Colon (tissue), 2 donors: ENCODE measurements around the gene TRMT61A.

Source experiments
- FAIRE-seq: peaks from 2 replicates; lab custom pipeline; 2012; peaks lifted over from hg19 to GRCh38; lab: Jason Lieb, UNC
- donor health status: control.
- donor health status: control.

Gene TRMT61A

DNA sequence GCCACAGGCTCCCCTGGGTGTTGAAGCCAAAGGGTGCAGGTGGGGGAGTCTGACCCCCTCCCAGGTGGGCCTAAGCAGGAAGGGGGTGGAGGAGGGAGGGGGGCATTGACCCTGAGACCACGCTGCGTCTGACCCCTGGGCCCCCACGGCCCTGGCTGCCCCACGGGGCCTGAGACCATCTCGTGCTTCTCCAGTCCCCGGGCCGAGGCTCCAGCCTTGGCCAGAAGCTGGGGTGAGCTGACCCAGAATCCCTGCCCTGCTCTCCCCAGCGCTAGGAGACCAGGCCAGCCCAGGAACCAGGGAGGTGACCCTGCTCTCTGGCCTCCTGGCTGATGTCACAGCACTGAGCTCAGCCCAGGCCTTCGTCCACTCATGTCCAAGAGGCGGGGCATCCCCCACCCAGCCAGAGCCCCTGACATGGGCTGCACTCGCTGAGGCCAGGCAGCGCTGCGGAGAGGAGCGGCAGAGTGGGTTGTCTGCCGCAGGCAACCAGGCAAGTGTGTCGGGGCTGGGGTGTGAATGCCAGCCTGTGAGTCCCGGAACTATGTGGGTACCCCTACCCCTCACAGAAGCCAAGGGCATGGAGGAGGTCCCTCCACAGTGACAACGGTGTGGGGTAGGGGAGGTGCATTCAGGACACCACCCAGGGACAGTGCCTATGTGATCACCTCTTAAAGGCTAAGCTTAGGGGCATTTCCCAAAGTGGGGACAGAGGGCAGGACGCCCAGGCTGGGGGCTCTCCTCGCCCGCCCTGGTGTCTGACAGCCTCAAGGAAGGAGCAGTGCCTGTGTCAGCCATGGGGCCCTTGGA, 6.3 kb downstream of the TRMT61A start:
- FAIRE-seq, result no peak

DNA sequence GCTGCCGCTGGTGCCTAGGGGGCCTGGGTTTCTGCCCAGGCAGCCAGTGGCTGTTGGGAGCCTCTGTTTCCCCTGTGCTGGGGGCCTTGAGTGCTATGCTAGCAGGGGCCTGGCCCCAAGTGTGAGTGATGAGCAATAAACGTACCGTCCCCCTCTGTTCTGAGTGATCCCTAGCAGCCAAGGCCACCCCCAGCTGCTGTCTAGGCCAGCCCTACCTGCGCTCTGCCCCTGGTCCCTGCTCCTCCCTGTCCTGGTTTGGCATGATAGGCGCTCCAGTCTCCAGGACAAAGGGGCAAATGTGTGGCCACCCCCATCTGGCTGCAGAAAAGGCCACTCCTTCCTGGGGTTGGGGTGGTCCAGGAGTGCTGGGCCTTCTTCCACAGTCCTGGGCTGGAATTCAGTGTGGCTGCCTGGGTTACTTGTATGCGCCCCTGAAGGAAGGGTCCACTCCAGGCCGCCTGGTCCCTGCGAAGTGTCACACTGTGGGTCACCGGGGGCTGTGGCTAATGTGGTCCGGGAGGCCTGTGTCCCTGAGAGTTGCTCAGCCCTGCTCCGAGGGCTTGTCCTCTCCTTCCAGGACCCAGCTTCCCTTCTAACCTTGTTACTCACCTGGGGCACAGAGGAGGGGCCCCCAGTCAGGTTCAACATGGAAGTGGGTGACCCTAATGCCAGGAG, 7.0 kb downstream of the TRMT61A start:
- FAIRE-seq, result no peak

DNA sequence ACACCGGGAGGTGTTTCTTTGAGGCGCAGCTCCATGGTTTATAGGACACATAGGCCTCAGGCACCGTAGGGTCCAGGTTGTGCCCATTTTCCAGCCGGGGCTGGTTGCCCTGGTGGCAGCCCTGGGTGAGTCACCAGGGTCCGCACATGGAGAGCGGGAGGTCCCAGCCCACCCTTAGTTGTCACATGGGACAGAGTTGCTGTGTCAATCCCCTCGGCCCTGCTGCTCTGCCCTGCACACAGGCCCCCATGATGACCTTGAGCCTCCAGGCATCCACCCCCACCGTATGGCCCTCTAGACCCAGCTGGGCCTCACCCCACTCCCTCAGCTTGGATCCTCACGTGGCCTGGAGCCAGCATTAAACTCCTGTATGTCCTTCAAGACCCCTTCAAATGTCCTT, 7.7 kb downstream of the TRMT61A start:
- no peak for FAIRE-seq

DNA sequence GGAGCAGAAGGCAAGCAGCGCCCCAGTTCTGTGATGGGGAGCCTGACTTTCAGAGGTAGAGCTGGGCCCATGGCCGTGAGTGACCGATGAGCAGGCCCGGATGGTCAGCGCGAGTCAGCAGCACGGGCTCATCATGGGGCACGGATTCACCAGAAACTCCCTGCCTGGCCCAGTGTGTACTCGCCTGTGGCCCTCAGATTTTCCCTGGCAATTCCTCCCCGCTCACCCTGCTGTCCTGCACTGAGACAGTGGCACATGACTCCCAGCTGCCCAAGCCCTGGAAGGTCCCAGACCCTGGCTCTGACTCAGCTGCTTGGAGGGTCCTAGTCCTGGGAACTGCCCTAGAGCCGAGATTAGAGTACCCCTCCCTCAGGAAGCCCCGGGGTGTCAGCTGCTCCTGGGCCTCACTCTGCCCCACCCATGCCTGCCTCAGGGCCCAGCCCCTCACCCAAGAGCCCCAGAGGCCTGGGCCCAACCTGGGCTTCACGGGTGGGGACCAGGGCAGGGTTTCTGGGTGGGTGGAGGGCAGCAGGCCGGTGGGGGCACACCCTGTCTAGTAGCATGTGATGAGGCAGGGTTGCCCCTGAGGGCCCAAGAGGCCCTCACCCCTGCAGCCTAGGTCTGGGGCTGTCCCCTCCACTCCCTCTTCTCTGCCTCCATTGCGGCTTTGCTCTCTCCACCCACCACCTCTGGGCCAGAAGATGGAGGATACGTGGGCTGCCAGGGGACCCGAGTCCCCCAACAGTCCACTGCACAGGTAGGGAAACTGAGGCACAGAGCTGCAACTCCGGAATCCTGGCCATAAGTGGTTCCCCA, 8.4 kb downstream of the TRMT61A start:
- FAIRE-seq, result no peak

DNA sequence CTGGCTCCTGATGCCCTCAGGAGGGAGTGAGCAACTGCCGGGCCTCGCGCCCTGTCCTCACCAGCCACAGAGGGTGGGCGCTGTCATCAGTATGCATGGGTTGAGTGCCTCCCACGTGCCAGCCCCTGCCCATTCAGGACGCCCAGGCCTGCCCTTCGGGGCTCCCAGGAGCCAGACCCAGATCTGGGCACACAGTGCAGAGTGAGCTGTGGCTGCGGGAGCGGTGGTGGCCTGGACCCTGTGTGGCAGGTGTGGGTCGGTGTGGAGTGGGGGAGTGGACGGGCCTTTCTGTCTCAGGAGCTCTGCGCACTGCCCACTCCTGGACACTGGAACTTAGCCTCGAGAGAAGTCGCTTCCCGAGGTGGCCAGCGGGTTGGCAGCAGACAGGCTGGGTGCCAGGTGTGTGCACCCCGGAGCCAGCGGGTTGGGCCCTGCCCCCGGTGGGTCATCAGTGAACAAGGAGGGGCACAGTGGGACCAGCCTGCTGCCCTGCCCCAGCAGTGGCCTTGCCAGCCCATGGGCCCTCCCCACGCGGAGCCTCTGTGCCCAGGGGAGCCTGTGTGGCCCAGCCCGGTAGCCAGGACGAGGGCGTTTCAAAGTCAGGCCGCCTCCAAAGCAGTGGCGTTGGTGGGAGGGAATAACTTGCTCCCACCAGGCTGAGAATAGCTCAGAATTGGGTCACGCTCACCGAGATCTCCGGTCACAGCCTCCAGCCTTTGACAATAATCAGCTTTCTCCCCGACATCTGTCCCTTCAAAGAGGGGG, 9.5 kb downstream of the TRMT61A start:
- FAIRE-seq, result no peak

DNA sequence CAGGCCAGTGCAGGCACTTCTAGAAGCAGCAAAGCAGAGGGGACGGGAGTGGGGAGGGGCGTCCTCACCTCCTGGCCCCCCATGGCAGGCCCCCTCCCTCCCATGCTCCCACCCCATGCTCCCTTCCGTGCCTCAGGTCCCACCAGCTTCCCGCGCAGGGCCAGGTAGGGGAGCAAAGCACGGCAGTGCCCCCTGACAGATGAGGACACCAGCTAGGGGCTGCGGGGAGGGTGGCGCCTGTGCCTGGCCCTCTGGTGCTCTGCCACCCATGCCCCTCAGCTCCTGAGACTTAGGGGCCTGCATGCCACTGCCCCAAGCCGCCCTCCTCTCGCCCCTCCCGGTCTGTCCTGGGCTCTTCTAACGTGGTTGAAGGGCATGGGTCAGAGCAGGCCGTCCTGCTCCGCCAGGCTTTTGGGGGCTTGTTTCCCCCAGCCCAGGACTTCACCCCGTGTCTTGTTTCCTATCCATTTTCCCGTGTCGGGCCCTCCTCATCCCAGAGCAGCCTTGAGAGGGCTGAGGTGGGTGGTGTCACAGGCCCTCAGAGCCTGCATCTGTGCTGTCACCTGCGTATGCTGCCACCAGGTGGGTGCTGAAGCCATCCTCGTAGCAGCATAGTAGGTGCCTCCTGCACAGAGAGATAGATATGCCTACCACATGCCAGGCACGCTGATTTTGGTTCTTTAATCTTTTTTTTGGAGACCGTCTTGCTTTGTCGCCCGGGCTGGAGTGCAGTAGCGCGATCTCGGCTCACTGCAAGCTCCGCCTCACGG, 10.2 kb downstream of the TRMT61A start:
- no peak for FAIRE-seq

DNA sequence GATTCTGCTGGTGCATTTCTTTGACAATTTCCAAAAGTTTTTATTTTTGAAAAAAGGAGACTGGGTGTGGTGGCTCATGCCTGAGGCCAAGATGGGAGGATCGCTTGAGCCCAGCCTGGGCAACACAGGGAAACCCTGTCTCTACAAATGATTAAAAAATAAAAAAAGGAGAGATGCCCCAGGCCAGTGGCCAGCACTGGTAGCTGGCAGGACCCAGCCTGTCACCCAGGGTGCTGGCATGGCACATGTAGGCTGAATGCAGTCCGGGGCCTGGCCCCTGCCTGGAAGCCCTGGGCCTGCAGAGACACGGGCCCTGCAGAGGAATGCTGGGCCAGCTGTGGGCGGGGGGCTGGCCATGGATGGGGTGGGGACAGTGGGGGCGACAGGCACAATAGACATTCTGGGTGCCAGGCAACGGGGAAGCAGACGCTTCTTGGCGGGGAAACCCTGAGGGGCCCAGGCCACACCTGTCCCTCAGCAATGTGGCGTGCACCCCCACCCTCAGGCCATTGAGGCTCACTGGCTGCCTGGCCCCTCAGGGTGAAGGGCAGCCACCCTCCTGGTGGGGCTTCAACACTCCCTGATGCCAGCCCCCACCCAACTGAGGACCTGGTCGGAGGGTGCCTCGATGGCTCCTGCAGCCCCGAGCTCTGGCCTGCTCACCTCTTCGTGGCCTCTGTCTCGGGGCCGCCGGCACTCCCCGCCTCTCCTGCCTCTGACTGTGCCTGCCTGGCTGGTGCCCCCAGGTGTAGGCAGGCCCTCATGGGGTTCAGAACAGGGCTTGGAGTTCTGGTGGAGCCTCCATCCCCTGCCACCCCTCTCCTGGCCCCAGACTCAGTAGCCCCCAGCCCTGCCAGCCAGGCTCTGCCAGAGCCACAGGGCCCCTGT, 12.1 kb downstream of the TRMT61A start:
- no peak for FAIRE-seq

DNA sequence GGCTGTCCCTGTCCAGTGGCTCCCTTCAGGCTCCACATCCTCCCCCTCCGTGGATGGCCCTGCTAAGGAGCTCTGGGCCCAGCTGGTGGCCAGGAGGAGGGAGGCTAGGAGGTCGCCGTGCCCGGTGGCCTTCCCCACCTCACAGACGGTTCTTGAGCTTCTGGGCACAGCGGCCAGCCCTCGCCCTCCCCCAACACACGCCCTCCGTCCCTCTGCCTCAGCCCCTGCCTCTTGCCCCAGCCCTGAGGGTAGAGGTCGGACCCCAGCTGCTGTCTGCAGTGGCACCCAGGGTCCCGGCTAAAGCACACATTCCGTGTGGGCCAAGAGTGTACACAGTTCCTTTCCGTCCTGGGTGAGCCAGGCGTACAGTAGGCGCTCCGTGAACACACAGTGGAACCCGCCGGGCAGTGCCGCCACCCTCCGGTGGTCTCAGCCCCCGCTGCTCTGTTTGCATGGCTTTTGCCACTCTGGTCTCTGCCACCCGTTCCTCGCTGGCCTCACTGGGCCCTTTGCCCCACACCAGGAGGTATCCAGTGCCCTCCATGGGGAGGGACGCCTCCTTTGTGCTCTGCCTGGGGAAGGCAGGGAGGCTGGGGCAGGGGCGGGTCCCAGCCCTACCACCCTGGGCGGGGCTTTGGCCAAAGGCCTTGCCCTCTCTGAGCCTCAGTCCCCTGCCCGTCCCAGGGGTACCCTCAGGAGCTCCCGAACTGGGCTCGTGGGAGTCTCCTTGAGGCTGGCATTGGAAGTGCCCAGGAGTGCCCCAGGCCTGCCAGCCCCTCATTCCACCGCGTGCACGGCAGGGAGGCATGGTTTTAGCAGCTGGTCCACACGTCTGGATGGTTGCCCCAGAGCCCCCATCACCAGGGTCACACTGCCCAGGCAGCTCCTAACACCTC, 13.0 kb downstream of the TRMT61A start:
- no peak for FAIRE-seq

DNA sequence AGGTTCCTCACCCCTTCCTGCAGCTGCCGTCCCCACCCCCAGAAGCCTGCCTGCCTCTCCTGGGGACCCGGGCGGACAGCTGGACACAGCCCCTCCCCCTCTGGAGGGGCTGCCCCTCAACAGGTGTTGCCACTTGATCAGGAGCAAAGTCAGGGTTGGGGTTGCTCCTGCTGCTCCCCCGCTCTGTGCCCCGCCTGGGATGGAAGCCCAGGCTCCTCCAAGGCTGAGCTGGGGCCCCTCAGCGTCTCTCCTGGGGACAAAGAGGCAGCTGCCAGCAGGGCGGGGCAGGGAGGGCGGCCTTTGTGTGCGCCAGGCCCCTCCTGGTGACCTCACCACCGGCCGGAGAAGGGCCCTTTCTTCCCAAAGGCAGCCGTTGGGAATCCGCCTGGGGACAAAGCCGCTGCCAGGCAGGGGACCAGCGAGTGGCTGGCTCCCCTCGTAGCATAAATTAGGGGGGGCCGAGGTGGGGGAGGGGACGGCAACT, 13.7 kb downstream of the TRMT61A start:
- no peak for FAIRE-seq

DNA sequence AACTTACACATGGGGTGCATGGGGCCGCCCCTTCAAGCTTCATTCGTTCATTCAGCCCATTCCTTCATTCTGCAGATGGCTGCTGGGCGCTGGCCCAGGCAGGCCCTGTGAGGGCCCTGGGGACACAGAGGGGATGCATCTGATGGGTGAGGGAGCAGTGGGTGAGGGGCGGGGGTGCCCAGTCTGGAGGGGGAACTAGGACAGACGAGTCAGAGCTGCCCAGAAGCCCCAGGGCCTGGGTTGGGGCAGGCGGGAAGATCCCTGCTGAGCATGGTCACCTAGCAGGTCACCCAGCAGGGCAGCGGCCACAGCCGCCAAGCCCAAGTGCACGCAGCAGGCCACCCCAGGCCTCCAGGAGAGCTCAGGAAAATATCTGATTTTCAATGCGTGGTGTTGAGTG, 14.1 kb downstream of the TRMT61A start:
- FAIRE-seq, result no peak

DNA sequence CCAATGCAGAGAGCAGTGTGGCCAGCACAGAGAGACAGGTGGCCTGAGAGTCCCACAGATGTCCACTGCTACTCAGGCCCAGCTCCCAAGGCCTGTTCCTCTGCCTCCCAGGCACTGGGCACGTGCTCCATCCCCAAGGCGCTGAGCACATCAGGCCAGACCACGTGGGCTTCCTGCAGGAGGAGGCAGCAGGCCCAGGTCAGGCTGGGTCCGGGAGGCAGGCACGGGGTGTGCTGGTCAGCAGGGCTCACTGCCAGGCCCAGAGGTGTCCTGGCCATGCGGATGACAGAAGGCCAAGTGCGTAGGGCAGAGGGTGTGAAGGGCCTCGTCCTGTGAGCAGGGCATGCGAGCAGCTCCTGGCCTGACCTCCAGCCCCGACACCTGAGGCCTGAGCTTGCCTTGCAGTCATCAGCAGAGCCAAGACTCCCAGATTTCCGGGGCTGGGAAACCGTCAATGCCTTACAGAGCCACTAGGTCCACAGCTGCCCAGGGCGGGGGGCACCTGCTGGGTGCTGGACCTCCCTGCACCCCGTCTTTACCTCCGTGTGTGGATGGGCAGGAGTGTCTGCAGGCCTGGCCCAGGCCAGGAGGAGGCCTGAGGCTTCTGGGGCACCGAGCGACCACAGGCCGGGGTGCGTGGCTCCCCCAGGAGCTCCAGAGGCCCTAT, 14.9 kb downstream of the TRMT61A start:
- FAIRE-seq, result no peak

DNA sequence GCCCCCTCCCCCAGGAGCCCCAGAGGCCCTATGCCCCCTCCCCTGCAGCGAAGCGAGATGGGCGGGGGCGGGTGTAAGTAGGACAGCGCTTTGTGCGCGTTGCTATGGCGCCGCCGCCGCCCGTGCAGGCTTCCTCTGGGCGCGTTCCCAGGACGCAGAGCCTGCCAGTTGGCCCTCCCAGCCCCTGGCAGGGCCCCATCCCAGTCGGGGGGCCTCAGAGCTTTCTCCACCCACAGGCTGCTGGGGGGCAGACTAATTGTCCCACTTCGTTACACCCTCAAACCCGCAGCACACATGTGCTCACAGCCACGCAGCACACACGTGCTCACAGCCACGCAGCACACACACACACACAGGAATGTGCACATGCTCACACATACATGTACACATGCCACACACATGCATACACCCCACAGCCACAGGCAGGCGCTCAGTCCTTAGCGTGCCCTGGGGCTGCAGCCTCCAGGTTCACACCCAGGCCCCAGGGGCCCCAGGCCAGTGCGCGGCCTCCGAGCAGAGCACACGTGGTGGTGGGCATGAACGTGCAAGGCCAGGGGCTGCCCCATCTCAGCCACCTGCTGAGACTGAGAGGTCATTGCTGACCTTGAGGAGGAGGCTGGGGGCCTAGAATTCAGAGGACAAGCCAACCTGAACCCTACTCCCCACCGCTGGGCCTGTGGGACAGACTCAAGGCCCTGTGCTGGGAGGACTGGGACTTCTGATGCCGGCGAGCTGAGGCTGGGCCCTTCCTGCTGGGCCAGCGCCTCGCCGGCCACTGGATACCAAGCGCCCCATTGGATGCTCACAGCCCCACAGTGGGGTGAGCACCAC, 15.6 kb downstream of the TRMT61A start:
- FAIRE-seq, result no peak

DNA sequence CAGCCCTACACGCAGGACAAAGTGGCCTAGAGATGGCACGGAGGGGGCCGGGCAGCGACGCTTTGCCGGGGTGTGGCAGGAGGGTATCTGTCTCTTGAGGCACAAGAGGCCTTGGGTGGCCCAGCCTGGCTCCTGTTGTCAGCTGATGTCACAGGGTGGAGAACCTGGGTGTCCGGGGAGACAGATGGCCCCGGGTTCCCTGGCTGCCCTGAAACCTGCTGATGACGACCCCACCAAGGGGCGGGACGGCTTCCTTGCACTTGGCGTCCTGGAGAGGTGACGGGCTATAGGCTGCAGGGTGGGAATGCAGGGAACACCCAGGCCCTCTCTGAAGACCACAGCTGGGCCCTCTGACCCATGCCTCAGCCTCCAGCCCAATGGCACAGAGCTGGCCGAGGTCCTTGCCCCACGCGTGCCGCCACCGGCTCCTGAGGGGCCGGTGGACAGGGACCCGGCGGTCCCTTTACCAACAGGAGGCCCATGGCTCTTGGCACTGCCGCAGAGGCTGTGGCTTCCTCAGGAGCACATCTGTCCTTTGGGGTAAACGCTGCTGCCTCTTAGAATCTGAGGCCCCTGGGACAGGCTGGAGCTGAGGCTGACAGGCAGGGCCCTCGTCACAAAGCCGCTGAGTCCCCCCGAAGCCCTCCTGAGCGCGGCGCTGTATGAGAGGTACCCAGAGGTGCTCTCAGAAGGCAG, 16.4 kb downstream of the TRMT61A start:
- FAIRE-seq, result no peak

DNA sequence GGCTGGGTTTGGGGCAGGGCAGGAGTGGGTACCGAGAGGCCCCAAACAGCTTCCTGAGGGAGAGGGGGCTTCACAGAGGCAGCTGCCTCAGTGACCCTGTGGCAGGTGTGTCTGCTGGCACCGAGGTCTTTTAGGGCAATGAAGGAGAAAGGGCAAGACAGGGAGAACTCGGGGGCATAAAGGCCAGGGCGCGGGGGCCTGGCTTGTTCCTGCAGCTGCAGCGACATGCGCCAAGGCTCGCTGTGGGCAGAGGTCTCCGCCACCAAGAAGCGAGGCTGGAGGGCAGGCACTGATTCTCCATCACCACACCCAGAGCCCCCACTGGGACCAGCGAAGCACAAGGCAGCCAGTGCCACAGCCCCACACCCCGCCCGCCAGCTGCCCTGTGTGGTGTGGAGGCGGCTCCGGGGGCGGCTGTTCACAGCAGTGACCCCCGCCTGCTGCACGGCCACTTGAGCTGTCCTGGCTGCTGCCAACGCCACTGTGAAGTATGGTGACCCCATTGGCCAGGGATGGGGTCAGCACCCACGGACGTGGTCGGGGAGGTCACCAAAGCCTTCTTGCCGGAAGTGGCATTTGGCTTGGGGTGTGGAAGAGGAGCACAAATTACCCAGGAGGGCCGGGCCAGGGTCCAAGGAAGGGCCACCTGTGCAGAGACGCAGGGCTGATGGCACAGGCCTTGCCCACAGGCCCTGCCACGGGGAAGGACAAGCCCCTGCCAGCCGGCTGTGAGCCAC, 17.1 kb downstream of the TRMT61A start:
- FAIRE-seq, result no peak

DNA sequence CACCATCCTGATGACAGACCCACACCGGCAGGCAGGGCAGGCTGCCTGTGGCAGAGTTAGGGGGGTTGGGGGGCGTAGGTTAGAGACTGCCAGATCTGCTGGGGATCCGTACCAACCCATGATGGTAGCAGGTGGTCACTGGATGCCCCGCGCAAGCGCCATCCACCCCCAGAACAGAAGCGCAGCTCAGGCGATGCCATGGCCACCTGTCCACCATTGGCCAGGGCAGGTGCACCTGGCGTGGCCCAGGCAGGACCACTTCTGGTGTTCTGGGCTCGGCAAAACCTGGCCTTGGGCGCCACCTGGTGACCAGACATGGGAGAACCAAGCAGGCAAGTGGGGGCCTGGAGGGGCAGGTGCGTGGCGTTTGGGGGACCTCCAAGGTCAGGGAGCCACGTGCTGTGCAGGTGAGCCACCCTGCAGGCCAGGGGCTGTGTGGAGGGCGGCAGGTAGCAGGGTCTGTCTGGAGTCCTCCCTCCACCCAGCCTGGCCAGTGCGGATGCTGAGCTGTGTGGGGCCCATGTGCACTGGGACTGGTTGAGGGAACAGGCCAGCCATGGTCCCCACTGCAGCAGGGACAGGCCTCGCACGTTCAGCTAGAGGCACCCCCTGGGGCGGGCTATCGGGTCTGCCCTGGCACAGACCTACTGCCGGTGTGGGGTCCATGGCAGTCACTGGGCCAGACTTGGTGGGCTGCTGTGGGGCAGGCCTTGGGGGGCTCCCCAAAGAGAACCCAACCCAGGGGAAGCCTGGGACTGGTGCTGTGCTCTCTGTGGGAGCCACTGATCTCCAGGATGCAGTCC, 17.9 kb downstream of the TRMT61A start:
- FAIRE-seq, result no peak
